A673 (cell line): ENCODE data around the gene CHRNA1. TPM values are rescaled to one million over a fixed set of nuclear protein-coding genes. Genes with fewer than 3 reads are reported as not detected.

Experiments
- BruUV-seq: library from RNA; stranded (reverse); fragments of 400-500 nt; replicated peaks from 2 replicates; lab custom pipeline; 2021; lab: Mats Ljungman, UMichigan
- CTCF ChIA-PET: fragments of 300-600 bp; sonication (Branson Sonifier 250); formaldehyde crosslinking; loops from one replicate; lab custom pipeline; 2022; ENCODE audit warnings: antibody characterized with exemption; lab: Charles Lee
- POLR2A ChIA-PET: fragments of 300-600 bp; sonication (Branson Sonifier 250); formaldehyde crosslinking; loops from one replicate; lab custom pipeline; 2022; ENCODE audit warnings: antibody characterized with exemption; ENCODE audit not compliant: low non-redundant PET; lab: Charles Lee
- DNase-seq: peaks from one replicate; pipeline ENCODE4 v3.0.0-alpha.2; 2015; ENCODE audit warnings: low spot score
- H3K27ac ChIP-seq: fragments of 200-600 bp; sonication (generic); 2 replicates; pipeline ENCODE4 v1.5.1; 2016; ENCODE audit warnings: mixed run types, low read depth, mild to moderate bottlenecking, mixed read lengths, antibody characterized with exemption, low read length; ENCODE audit not compliant: poor library complexity, severe bottlenecking
- H3K27me3 ChIP-seq: fragments of 200-600 bp; sonication (generic); replicated peaks from 2 replicates; pipeline ENCODE4 v1.6.1; 2017; ENCODE audit warnings: mixed run types, low read depth, mild to moderate bottlenecking, mixed read lengths, antibody characterized with exemption, low read length; ENCODE audit not compliant: insufficient read depth, poor library complexity
- H3K36me3 ChIP-seq: fragments of 200-600 bp; sonication (generic); 2 replicates; pipeline ENCODE4 v1.6.1; 2016; ENCODE audit warnings: mixed run types, mild to moderate bottlenecking, mixed read lengths, antibody characterized with exemption, low read length; ENCODE audit not compliant: insufficient read depth, poor library complexity, severe bottlenecking
- H3K4me1 ChIP-seq: fragments of 200-600 bp; sonication (generic); 2 replicates; pipeline ENCODE4 v1.6.1; 2017; ENCODE audit warnings: mixed run types, mild to moderate bottlenecking, mixed read lengths, antibody characterized with exemption, low read length; ENCODE audit not compliant: insufficient read depth, poor library complexity, severe bottlenecking
- H3K4me3 ChIP-seq: fragments of 200-600 bp; sonication (generic); 2 replicates; pipeline ENCODE4 v1.5.1; 2016; ENCODE audit warnings: low read depth, mixed run types, mild to moderate bottlenecking, mixed read lengths, low read length; ENCODE audit not compliant: poor library complexity, severe bottlenecking
- H3K9me3 ChIP-seq: fragments of 200-600 bp; sonication (generic); 2 replicates; pipeline ENCODE4 v1.6.1; 2016; ENCODE audit warnings: mixed run types, low read depth, mild to moderate bottlenecking, mixed read lengths, antibody characterized with exemption, low read length; ENCODE audit not compliant: poor library complexity, severe bottlenecking
- EZH2 ChIP-seq: fragments of 200-600 bp; sonication (generic); IDR thresholded peaks from 2 replicates; pipeline ENCODE4 v1.6.1; 2017; ENCODE audit warnings: borderline replicate concordance, low read depth, mild to moderate bottlenecking, mixed read lengths, antibody characterized with exemption, low read length; ENCODE audit not compliant: poor library complexity, severe bottlenecking
- intact Hi-C: fragments of 100-400 bp; cut with micrococcal nuclease; formaldehyde crosslinking; loops from one replicate; pipeline ENCODE4 v1.10.0; 2022; ENCODE audit not compliant: unreplicated experiment
- total RNA-seq: library from RNA; stranded (reverse); gene quantifications from 2 replicates; pipeline ENCODE4 v1.2.3, GENCODE V29; 2021
- TF ChIP-seq, protein P1 (sequence below): fragments of 300-800, 200-600 bp; sonication (generic); conservative IDR thresholded peaks from 2 replicates; pipeline ENCODE4 v1.5.1; 2017; ENCODE audit warnings: low read depth, mild to moderate bottlenecking, antibody characterized with exemption, low read length, moderate library complexity, mixed read lengths

The CHRNA1 gene
- total RNA-seq, 1 experiment from 2014 or later = not detected

GRCh38 chr2:174771136-174771535 is 6.9 kb upstream of the CHRNA1 start:
- BruUV-seq = no TSS peak
- Histone ChIP-seq H3K4me1 (no peaks in the 10 kb centered on the region), H3K4me3 (no peak overlapping the region), H3K27me3 (no peaks in the 10 kb centered on the region), H3K9me3 (no peaks in the 10 kb centered on the region), H3K36me3 (no peaks in the 10 kb centered on the region), H3K27ac (no peak overlapping the region)
- no peak for DNase-seq
- TF ChIP-seq, protein P1, sequence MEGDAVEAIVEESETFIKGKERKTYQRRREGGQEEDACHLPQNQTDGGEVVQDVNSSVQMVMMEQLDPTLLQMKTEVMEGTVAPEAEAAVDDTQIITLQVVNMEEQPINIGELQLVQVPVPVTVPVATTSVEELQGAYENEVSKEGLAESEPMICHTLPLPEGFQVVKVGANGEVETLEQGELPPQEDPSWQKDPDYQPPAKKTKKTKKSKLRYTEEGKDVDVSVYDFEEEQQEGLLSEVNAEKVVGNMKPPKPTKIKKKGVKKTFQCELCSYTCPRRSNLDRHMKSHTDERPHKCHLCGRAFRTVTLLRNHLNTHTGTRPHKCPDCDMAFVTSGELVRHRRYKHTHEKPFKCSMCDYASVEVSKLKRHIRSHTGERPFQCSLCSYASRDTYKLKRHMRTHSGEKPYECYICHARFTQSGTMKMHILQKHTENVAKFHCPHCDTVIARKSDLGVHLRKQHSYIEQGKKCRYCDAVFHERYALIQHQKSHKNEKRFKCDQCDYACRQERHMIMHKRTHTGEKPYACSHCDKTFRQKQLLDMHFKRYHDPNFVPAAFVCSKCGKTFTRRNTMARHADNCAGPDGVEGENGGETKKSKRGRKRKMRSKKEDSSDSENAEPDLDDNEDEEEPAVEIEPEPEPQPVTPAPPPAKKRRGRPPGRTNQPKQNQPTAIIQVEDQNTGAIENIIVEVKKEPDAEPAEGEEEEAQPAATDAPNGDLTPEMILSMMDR = no peak
- no peak for TF ChIP-seq EZH2
- CTCF ChIA-PET = interaction anchor here (0.5 to 1.8 kb wide), 7 partner anchors 10 to 223 kb away, joined by 3 to 11 read pairs (median 4); no protein-coding TSS in a partner anchor
- intact Hi-C loops = loop anchor here (1.0 kb wide), 1 partner anchor 214 kb away; no protein-coding TSS in a partner anchor
- POLR2A ChIA-PET = no interaction called here

DNA sequence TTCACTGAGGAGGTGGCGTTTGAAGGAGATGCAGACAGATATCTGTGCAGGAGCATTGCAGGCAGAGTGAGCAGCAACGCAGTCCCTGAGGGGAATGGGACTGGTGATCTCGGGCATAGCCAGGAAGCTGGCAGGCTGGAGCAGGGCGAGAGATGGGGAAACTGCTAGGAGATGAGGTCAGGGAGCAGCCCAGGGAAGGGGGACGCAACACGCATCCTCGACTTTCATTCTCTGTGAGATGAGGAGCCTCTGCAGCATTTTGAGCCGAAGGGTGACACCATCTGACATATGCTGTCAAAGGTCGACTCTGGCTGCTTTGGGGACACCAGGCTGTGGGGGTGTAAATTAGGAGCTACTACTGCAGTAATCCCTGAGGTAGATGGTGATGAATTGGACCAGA is 4.3 kb upstream of the CHRNA1 start:
- TF ChIP-seq, protein P1 = no peak
- TF ChIP-seq EZH2 = no peak
- Histone ChIP-seq H3K9me3 (no peaks in the 10 kb centered on the region), H3K36me3 (no peaks in the 10 kb centered on the region), H3K4me1 (no peaks in the 10 kb centered on the region), H3K27ac (no peak overlapping the region), H3K4me3 (no peak overlapping the region), H3K27me3 (no peaks in the 10 kb centered on the region)
- DNase-seq = no peak
- CTCF ChIA-PET = no interaction called here
- intact Hi-C loops = no loop called here
- BruUV-seq = no TSS peak
- POLR2A ChIA-PET = no interaction called here

DNA sequence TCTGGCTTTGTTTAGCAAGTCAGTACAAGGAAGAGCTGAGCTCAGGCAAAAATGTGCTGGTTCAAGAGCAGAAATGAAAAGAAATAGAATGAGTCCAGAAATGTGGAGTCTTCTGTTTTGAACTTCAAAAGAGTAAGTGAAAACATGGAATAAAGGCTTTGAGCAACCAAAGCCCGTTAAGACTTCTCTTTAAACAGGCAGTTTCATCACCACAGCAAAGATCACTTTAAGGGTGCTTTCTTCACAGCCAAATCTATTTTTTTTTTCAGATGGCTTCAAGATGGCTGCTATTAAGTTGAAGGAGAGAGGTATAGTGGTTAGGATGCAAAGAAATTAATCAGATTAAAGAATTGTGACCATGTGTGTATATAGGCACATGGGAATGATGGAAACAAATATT is 2.0 kb upstream of the CHRNA1 start:
- Histone ChIP-seq H3K4me1 (no peaks in the 10 kb centered on the region), H3K9me3 (no peaks in the 10 kb centered on the region), H3K36me3 (no peaks in the 10 kb centered on the region), H3K27ac (no peak overlapping the region), H3K4me3 (no peak overlapping the region), H3K27me3 (no peaks in the 10 kb centered on the region)
- CTCF ChIA-PET = no interaction called here
- POLR2A ChIA-PET = no interaction called here
- intact Hi-C loops = no loop called here
- DNase-seq = no peak
- no TSS peak for BruUV-seq
- TF ChIP-seq, protein P1 = no peak
- no peak for TF ChIP-seq EZH2
